Anterior cingulate cortex (tissue), 58 donors: ENCODE data around the gene RCOR2.

Experiments
- DNase-seq, 58 donors: peaks; one replicate each; lab custom pipeline; 2025; lab: John Stamatoyannopoulos, UW

The RCOR2 gene

DNA sequence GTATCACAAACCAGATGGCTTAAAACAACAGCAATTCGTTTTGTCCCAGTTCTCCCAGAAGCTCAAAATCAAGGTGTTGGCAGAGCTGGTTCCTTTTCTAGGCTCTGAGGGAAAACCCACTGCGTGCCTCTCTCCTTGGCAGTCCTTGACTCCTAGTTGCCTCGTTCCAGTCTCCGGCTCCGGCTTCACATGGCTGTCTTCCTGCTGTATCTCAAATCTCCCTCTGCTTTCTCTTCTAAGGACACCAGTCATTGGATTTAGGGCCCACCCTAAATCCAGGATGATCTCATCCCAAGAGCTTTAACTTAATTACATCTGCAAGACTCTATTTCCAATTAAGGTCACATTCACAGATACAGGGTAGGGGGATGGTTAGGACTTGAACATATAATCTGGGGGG is 12.7 kb upstream of the RCOR2 start:
- no peak for DNase-seq

DNA sequence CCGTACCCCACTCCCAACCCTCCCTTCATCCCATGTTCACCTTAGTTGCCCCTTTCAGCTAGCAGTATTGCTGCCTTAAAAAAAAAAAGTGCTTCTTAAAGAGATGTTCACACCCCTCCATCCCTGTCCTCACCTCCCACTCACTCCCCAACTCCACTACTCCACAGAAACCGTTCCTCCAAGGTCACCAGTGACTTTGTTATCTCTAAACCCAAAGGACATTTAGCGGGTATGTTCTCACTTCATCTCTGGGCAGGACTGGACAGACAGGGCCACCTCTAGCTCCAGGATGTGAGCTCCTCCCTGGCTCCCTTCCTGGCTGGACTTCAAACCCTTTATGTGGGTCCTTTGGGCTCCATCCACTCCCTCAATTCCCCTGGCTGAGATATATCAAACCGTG is 6.4 kb upstream of the RCOR2 start:
- DNase-seq: no peak

DNA sequence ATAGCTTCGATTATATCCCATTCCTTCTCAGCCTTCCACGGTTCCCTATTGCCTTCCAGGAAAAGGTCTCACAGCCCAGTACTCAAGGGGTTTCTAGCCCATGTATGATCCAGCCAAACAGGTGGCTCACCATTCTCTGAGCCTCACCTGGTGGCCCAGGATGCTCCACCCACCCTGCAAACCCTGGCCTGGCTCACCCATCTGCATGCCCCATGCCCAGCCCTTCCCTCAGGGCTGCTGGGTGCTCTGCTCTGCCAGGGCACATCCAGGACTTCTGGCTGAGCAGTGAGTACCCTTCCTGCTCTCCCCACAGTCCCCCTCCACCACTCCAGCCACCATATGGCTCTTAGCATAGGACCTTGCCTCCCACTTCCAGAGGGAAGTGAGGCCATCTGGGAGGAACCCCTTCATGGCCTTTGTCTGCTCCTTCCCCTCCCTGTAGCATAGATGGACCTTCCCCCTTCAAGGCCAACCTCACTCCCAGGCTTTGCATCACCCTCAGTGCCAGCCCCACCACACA is 5.8 kb upstream of the RCOR2 start:
- no peak for DNase-seq

DNA sequence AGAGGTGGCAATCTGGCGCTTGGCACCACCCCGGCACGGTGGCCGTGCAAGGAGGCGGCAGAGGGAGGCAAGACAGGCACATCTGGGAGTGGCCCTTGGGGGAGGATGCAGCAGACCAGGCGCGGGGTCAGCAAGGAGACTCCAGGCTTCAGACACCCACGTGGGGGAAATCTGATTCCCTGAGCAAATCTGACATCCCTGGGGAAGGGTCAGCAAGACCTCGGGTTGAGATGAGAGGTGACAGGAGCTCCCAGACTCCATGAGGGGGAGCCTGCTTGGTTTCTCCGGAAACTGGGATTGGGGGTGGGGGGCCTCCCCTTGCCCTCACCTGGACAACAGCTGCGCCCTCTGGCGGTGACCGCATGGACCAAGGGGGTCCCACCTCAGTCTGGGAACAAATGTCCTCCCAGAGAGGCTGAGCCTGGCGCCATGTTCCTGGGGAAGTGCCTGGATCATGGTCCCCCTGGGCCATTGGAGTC is 4.0 kb upstream of the RCOR2 start:
- no peak for DNase-seq

DNA sequence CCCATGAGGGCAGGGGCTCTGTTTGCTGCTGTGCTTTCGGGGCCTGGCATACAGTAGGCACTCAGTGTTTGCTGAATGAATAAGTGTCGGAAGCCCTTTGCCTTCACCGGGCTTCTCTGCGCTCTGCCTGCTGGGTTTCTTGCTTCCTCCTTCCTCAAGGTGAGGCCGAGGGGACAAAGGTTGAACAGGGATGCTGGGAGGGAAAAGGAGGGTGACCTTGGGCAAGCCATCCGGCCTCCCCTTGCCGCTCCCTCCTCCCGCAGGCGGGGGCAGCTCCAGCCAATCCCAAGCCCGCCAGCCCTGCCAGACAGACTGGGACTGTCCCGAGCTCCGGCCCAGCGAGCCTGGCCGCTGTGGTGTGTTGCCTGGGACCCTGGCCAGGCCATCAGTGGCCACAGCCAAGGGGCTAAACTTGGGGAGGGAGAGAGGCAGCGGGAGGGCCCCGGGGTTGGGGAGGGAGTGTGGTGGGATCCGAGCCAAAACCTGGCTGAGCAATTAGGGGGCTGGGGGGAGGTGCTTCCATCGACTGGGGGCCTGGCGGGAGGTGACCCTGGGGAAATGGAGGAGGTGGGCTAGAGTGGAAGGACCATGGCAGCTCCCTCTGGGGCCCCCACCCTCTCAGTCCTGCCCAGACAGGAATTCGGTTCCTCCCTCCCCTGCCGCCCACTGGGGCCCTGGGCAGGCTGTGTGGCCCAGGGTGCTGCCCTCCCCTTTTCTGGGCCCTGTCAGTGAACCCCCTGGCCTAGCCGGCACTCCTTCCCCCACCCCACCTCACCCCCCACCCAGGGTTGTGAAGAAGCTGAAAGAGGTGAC is 3.4 kb upstream of the RCOR2 start:
- peak in 54 of 58 donors; percentile 27 to 89 (median 74) for DNase-seq

DNA sequence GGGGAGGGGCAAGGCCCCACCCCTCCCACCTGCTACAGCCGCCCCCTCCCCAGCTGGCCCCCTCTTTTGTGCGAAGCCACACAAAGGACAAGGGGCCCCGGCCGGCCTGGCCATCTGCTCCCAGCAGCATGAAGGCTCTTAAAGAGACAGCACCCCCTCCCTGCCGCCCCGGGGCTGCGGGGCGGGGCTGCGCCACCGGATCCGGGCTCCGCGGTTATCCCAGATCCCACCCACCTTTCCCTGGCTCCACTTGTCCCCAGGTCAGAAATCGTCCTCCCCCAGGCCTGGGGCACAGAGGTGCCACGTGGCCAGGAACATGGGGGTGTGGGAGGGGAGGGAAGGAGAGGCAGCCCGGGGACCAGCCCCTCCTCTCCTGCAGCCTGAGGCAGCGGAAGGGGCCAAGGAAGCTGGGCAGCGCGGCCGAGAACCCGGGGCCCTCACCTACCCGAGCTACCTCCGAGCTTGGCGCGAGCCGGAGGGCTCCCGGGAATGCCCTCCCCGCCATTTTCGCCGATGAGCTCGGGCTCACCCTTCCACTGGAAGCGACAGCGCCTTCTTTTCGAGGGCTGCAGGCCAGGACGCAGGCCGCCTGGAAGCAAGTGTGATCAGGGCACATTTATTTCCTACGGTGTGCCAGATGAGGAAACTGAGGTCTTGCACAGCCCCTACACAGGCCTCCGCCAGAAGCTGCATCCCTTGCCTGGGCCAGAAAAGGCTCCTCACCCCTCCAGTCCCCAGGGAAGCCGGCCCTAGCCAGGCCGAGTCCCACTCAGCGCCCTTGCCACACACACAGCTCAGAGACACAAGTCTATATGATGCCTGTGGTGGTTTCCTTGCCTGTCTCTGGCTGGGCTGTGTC is 2.5 kb upstream of the RCOR2 start:
- DNase-seq: peak in 32 of 58 donors; percentile 27 to 76 (median 50)

DNA sequence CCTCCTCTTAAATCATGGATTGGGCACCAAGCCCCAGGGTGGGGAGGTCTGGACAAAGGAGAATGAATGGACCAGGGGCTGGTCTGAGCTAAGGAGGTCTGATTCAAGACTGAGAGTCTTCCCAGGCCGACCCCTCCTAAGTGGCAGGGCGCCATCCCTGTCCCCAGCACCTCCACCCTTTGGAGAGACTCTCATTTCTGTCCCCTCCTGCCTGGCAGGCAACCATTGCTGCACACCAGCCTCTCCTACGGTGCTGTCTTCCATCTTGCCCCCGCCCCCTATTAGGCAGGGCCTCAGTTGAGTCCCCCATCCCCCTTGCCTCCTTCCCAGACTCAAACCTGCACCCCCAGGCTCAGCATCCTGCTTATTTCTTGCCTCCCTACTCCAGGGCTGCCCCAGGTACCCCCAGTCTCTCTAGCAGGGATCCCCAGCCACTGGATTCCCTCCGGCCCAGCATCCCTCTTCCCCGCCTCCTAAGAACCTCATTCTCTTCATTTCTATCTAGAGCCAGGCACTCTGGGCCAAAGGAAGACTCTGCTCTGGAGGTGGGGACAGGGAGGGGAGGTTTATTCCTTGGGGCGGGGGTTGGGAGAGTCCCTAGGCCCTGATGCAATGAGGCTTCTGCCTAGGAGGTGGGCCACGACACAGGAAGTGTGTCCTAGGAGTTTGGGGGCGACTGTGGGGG is 1.7 kb upstream of the RCOR2 start:
- peak in 6 of 58 donors; percentile 43 to 64 (median 50) for DNase-seq

DNA sequence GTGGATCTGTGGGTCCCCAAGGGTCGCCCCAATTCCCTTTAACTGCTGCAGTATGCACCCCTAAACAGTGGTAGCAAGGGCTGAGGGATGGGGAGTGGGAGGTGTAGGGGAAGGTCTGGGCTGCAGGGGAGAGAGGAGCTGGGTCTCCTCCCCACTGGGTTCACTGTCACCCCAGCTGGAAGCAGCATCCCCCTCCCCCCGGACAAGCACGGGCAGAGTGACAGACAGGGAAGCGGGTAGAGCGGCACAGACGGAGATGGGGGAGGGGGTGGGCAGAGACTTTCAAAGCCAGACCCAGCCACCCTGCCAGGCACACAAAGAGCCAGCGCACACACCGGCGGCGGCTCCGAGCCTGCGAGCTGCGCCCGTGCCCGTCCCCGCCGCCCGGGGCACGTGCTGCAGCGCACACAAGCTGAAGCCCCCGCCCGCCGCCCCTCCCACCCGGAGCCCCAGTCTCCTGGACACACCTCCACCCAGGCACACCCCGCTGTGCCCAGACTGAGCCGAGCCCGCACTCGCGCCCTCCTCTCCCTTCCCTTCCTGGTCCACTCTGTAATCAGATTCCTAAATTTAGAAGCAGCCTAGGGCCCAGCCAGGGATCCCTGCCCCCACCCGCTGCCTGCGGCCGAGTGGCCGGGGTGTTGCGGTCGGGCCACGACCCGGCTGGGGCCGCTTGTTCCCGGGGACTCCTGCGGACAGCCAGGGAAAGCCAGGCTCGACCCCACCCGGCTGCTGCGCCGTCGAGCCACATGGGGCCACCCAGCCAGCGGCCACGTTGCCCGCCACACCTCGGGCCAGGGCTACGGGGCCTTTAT is 935 bp upstream of the RCOR2 start:
- peak in 53 of 58 donors; percentile 37 to 90 (median 74) for DNase-seq

DNA sequence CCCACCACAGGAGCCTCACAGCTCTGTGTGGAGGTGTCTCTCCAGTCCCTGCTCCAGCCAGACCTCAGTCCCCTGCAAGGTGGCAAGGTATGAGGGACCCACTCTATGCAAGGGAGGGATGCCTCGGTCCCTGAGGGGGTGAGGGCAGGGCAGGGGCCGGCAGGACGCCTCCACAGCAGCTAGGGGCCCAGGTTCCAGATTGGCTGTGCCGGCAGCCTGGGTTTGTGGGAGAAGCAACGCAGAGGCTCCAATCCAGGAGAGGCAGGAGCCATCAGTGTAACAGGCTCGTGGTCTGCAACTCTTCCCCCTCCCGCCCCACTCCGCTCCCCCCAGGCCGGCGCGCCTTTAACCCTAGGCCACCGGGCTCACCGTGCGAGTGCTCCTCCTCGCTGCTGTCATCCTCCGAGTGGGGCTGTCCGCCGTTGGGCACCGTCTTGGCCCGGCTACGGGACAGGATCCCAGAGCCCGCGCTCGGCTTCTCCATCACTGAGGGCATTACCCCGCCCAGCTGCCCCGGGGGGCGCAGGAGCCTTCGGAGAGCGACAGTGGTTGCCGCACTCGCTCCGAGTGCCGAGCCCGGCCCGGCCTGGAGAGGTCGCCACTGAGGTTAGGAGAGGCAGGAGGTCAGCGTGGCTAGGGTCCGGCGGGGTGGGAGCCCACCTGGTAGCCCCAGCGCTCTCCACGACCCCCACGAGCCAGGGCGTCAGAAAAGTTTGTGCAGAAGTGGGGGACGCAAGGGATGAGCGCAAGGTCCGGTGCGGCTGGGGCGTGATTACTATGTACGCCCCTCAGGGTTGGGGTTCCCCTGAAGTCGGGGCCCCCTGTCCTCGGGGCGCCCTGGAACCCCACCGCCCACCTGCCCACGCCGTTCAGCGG is 765 bp downstream of the RCOR2 start:
- peak in 25 of 58 donors; percentile 18 to 67 (median 38) for DNase-seq

DNA sequence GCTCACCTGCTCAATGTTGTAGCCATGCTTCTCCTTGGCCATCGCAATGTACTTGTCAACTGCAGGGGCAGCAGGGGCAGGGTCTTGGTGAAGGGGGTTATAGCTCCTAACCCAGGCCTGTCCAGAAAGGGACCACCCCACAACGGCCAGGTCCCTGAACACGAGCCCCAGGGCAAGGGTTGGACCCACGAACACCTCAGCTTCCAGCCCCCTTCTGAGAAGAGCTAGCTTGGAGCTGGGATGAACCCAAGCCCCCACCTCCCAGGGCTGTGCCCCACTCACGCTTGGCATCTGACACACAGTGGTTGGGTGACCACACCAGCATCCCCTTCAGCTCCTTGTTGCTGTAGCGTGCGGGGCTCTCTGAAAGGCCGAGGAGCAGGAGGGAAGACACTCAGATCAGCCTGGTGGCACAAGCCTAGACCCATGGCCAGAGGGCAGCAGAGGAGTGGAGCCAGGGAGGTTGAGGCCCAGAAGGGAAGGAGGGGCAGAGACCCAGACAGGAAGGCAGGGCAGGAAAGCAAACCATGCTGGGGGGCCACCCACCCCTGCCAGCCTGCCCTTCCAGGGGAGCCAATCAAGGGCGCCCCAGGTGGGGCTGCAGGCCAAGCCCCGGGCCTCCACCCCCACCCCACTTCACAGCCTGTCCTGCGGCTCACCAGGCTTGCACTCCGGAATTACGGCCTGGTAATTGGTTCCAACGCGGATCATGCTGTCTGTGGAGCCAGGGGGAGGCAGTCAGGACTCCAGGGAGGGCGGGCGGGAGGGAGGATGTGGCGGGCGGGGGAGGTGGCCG is 1.9 kb downstream of the RCOR2 start:
- DNase-seq: peak in 3 of 58 donors; percentile 16 to 34 (median 29)

DNA sequence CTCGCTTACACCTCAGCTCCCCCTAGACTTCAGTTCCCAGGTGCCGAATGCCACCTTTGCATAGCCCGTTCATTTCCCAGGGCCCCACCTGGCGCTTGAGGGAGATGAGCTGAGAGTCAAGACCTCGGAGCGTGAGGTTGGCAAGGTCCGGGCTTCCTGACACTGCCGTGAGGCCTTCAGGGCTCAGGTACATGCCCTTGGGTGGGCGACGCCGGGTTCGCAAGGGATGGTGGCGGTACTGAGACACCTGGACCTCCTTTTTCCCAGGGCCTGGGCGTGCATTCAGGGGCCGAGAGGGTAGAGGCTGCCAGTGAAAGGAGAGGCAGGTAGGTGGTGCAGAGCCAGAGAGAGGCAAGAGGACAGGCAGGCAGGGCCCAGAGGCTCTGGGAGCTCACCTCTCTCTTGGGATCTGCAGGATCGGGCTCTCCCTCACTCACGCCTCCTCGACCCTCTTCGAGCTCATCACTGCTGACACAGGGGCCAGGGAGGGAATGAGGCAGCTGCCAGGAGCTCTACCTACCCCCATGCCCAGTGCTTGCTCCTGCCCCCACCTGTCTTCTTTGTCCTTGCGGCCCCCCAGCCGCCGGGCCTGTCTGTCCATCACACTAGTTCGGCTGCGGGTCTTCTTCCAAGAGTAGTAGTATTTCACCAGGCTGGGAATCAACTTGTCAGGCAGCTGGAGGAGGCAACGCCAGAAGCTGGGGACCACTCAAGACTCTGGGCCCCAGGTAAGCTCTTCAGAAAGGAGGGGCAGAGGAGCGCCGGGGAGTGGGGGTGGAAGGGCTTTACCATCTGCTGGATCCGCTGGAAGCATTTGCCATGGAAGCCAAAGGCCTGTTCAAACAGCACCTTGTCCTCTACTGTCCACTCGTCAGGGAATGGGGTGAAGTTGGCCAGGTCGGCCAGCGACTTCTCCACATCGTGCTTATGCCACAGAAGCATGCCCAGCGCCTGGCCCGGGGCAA is 2.8 kb downstream of the RCOR2 start:
- DNase-seq: no peak

DNA sequence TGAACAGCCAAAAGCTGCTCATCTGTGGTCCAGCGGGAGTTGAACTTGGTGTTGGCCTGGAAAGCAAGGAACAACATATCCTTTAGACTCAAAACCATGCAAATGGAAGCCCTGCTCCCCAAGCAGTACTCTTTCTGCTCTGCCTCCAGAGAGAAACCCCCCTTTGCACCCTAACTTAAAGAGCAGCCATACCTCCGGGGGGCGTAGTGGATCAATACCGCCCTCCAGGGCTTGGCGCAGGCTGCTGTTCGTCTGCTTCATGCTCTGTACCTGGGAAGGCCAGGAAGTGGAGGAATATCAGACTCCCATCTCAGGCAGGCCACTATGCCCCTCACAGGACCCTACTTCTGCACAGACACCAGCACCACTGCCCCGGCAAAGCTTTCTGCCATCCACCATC is 4.3 kb downstream of the RCOR2 start:
- DNase-seq: no peak

DNA sequence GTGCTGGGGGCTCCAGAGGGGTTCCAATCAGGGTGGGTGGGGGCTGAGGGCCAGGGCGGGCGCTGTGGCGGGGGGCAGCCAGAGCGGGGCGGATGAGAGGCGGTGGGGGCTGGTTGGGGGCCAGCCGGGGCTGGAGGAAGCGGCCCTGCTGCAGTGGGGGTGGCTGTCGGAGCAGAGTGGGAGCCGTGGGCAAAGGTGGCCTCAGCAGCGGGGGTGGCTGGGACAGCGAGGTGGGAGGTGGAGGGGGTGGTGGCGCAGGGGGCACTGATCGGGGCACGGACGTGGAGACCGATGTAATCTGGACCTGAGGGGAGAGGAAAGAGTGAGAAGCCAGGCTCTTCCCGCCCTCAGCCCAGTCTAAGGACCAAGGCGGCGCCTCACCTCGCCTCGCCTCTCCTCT is 5.1 kb downstream of the RCOR2 start:
- no peak for DNase-seq

DNA sequence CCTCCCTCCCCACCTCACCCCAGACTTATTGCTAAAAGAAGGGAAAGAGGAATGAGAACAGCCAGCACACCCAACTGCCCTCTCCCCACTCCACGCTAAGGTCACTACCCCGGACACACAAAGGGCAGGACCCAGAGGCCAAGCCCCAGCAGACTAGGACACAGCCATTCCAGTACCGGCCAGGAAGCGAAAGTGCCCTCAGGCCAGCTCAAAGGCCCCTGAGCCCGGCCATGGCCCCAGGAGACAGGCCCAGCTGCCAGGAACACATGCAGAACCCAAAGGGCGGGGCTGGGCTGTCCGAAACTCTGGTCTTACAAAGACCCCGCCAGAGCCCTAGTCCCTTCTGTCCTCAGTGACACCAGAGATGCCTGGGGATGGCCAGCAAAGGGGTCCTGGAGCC is 5.5 kb downstream of the RCOR2 start:
- no peak for DNase-seq

DNA sequence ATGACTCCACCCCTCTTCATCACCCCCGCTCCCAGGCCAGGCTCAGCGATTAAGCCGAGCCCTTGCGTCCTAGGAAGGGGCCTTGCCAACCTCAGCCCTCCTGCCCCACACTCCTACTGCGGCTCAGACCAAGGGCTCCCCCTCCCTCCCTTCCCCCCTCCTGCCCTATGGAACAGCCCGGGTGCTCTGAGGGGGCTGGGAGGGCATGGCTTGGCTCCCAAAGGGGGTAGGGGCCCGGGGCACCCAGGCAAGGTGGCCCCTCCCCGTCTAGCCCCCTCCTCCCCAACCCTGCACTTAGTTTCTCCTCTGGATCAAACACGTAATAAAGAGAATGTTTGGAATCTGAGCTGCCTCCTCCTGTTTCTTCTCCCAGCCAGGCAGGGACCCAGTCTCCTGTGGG is 6.3 kb downstream of the RCOR2 start:
- DNase-seq: no peak
